GM21526 (cell line): ENCODE measurements around the gene VPS52.
"Not testable (repeated sequence)": the region's sequence is repeated elsewhere in the genome, so short reads cannot be mapped to it uniquely, and the experiment has no call there.

ENCODE experiments used
- ATAC-seq: cut with Tn5 transposase; IDR thresholded peaks from one replicate; pipeline ENCODE4 v1.9.1; 2021; ENCODE audit warnings: moderate library complexity; ENCODE audit not compliant: unreplicated experiment, low FRiP score

The VPS52 gene

GRCh38 chr6:33259032-33259431, 12.6 kb downstream of the VPS52 start:
- ATAC-seq = no peak

DNA sequence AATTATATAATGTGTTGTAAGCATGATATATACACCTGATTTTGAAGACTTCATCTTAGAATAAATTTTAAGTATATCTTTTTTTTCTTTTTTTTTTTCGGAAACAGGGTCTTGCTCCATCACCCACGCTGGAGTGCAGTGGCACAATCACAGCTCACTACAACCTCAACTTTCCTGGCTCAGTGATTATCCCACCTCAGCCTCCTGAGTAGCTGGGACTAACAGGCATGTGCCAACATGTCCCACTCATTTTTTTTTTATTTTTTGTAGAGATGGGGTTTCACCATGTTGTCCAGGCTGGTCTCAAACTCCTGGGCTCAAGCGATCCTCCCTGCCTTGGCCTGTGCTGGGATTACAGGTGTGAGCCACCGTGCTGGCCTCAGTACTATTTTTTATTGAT, 17.1 kb downstream of the VPS52 start:
- no peak for ATAC-seq

- no peak for ATAC-seq
Measured at GRCh38 chr6:33252759-33253158, 18.9 kb downstream of the VPS52 start.

GRCh38 chr6:33251395-33252012, 20.2 kb downstream of the VPS52 start:
- ATAC-seq = no peak

DNA sequence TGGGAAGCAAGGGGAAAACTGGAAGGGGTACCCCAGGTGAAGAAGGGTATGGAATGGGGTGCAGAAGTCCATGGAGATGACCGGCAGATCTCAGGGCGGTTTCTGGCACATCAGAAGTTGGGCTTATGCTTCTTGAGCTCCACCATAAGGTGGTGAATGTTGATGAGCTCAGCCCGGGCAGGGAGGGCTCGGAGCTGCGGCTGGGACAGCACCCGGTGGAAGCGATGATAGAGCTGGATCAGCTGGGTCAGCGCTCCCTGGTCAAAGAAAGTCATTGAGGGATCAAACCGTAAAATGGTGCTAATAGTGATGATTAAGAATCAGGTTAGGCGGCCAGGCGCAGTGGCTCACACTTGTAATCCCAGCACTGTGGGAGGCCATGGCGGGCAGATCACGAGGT, 20.9 kb downstream of the VPS52 start:
- ATAC-seq = no peak

DNA sequence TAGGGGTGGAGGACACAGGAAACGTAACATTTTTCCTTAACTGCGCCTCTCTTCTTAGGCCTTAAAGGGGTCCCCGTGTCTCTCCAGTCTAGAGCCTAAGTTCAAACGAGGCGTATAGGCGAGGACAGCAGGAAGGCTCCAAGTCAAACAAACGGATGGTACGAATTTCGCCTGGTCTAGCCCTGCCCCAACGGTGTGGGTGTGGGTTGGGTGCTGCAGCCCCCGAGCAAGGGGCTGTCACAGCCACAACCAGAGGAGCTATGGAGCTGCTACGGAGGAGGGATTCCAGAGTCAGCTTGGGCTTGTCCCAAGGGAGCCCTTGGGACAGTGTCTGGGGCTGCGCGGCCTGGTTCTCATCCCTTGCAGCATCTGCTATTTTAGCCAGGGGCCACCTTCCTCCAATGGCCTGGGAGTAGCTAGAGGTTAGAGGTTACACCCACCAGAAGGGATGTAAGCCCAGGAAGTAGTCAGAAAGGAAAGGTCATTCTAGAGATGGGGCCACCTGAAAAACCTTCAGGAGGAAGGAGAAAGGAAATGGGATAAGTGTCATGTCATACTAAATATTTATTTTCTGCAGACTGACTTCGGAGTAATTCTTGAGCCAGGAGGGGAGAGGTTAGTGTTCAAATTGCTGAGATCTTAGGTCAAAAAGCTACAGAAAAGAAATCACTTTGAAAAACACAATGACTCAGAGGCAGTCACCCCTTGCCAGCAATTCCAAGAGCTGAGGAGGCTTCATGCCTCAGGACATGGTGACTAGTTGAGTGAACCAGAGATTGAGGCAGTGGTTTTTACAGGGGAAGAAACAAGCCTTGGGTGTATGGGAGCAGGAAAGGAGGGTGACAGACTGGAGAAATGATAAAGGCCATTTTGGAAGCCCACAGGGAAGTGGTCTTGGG, 21.7 kb downstream of the VPS52 start:
- peak; percentile 4 for ATAC-seq

DNA sequence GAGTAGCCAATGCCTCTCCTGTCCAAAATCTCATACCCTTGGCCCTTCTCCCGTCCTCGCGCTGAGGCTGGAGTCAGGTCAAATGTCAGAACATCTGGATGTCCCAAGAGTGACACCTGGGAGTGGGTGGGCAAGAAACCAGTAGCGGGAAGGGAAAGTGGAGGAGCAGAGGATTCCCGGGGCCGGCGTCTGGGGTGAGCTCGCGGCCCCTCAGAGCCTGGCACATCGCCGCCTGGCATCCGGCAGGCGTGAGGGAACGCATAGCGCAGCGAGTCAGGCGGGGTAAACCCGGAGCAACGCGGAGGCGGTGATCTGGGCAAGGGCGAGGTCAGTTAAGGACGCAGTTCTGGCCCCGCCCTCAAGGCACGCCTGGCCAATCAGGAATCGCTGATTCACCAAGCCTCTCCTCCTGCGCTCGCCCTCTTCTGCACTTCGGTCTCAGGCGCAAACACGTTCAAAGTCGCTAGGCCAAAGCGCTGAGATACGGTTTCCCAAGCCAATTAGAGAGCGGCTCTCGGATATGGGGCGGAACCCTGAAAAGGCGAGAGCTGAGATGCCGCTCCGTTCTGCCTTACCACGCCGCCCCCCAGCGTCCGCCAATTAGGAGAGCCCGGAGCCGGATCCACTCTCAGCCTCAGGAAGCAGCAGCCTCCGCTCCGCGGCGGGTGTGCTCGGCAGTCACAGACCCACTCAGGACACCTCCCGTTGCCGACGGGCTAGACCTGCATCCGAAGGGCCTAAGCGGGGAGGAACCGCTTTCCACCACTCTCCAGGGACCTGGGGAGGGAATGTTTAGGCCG, 22.5 kb downstream of the VPS52 start:
- ATAC-seq = peak; percentile 81

DNA sequence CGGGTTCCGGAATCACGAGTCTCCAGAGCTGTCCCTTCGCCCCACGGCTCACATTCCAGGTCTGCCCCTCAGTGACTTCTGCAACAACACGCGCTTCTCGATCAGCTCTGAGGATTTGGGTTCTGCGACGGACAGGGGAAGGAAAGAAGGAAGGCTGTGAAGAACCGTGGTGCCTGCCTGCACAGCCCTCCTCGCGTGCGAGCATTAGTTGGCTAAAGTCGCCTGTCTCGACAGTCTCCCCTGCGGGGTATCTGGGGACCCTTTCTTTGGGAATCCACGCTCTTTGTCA, 23.1 kb downstream of the VPS52 start:
- peak; percentile 5 for ATAC-seq

GRCh38 chr6:33247977-33248642, 23.6 kb downstream of the VPS52 start:
- peak; percentile 41 for ATAC-seq

DNA sequence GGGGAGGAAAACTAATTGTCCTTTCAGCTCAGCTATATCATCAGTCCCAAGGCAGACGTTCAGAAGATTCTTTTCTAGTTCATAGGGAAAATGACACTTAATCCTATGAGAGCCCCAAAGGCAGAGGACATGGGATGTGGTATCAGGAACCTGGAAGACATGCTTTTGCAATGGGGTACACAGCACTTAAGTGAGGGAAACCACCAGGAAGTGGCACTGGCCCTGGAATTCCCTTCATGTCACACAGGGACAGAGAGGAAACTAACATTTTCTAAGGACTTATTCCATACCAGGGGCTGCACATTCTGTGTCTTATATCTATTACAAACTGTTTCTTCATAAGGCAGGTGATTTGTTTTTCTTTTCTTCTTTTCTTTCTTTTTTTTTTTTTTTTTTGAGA, 28.2 kb downstream of the VPS52 start:
- ATAC-seq = no peak

DNA sequence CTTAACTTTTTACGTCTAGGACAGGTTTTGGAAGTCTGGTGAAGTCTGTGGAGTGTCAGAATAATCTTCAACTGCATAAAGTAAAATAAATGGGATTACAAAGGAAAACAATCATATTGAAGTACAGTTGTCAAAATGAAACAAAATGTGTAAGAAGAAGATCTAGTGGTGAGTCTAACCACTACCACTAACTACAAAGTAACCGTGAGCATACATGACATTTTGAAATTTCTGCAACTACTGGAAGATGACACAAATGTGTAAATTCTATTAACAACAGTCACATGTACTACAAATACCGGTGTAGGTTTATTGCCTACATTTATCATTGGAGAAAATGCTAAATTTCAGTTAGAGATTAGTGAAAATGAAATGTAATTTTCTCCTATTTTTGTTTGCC, 29.7 kb downstream of the VPS52 start:
- ATAC-seq = no peak

DNA sequence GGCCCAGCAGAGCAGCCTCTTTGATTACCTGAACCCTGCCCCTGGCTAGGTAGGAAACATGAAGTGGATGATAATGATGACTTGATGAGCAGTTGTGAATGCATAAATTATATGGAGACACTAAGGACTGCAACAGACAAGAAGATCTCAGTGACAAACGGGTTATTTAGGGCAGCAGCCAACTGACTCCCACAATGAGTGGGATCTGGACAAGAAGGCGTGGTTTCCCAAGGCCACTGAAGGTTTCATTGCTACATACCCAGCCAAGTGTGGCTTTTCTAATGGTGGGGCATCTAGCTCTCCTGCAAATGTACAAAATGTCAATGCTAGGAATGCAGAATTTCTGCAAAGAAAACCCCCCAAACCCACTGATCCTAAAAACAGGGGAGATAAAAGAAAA, 33.9 kb downstream of the VPS52 start:
- no peak for ATAC-seq

DNA sequence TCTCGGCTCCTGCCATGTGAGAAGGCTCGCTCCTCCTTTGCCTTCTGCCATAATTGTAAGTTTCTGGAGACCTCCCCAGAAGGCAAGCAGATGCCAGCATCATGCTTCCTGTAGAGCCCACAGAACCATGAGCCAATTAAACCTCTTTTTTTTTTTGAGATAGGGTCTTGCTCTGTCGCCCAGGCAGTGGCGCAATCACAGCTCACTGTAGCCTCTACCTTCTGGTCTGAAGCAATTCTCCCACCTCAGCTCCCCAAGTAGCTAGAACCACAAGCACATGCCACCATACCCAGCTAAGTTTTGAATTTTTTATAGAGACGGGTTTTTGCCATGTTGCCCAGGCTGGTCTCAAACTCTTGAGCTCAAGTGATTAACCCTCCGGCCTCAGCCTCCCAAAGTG, 34.8 kb downstream of the VPS52 start:
- no peak for ATAC-seq

GRCh38 chr6:33236328-33236727, 35.3 kb downstream of the VPS52 start:
- no peak for ATAC-seq

DNA sequence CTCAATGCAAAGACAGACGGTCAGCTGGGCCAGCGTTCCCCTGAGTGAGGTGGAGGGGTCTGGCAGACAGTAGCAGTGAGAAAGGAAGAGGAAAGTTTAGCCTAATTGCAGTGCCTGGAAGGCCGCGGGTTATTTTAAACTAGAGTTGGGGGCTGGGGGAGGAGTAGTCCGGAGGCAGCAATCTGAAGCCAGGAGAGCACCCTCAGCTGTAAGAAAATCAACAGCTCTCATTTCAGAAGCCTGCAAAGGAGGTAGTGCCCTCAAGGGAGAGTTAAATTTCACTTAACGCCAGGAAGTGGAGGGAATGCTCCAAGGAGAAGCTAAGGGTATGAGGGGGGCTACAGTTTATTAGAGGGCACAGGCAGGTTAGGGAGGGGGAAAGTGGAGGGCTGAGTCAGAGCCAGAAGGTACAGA, 36.4 kb downstream of the VPS52 start:
- ATAC-seq = no peak

- not testable (repeated sequence) for ATAC-seq
Measured at GRCh38 chr6:33226503-33227120, 45.1 kb downstream of the VPS52 start.

DNA sequence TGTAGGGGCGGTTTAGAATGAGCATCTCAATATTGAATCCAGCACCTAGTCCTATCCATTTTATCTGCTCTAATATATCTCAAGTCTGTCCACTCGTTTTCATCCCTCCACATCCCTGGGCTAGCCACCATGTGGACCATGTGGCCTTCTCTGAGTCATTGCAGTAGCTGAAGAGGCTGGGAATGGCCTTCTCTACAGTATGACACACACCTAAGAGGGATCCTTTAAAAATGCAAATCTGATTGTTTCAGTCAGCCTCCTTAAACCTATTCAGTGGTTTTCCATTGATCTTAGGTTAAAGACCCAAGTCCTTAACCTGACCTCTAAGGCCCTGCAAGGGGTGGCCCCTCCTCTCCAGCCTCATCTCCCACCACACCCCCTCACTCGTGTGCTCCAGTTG, 54.0 kb downstream of the VPS52 start:
- no peak for ATAC-seq

DNA sequence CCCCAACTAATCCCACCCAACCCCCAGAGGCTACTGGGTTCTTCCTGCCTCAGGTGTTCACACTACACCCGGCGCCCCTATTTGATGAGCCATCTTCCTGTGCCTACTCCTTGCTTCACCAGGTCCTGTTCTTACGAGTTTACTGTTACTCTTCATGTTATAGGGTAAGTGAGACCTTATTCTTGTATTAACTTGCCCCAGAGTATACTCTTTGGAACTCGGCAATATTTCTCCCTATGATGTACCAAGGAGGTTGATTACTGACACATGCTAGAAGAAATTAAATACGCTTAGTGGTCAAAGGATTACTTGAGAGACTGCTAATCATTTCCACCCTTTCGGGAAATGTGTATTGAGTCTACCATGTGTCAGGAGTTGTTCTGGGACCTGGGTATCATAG, 54.4 kb downstream of the VPS52 start:
- no peak for ATAC-seq

DNA sequence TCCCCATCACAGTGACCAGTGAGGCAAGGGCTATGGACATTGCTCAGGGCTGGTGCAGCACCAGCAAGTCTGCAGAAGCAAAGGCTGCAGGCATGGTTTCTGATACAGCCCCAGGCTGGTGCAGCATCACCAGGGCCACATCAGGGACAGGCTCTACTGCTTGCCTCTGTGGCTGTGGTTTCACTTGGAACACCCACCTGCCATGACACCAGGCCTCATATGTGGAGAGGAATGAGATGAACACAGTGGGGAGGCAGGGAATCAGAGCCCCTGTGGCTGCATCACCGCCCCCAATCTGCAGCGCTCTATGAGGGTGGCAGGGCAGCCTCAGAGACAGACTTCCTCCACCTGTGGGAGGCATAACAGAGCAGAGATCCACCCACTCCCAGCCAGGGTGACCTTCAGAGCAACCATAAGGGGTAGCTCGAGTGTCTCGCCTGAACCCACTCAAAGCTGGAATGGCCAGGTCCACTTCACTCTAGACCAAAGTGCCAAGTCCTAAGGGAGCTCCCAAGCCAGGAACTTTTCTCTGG, 55.5 kb downstream of the VPS52 start:
- ATAC-seq = no peak
